ENCODE data around the gene KDM2A. TPM values are rescaled to one million over a fixed set of nuclear protein-coding genes. Genes with fewer than 3 reads are reported as not detected.

KDM2A gene
- total and polyA plus RNA-seq, 2 donors (not counting 3 experiments of a cell fraction or from before 2014, with no cell fraction given), result 72.2 to 79.5 TPM

- FAIRE-seq, result peak; percentile 93
- no peaks in the 10 kb centered on the region for H4K20me1 ChIP-seq (replicated peaks; ENCODE audit: control insufficient read depth, extremely low read depth, insufficient read depth, low read length)
- H3K36me3 ChIP-seq (ENCODE audit: control insufficient read depth in 2 of 2, extremely low read depth in 1 of 2, insufficient read depth in 2 of 2, low read length in 2 of 2), result no peaks in the 10 kb centered on the region
- no peak overlapping the region for H3K27ac ChIP-seq (ENCODE audit: insufficient read depth, low read depth, low read length)
- H3K9me1 ChIP-seq (replicated peaks; ENCODE audit: control insufficient read depth, extremely low read depth, insufficient read depth, low read length), result no peaks in the 10 kb centered on the region
- peak overlapping the region; percentile 76 for H2AFZ ChIP-seq (ENCODE audit: low read depth, low read length)
- POLR2A ChIA-PET, result no interaction called here
- peak; percentile 69 for DNase-seq (ENCODE audit: low read depth, low spot score)
- H3K9ac ChIP-seq (replicated peaks; ENCODE audit: extremely low read depth, insufficient read depth, low read length), result no peak overlapping the region
- peak overlapping the region in 1 of 3 experiments; percentile 33 for H3K4me3 ChIP-seq (replicated peaks in 1 of 3; ENCODE audit: insufficient read depth in 1 of 3, low read depth in 1 of 3, low read length in 3 of 3)
- peak overlapping the region; percentile 42 for H3K4me2 ChIP-seq (ENCODE audit: insufficient read depth, low read length)
- BruUV-seq (replicated peaks), result no TSS peak
- H3K27me3 ChIP-seq (ENCODE audit: control insufficient read depth in 2 of 2, insufficient read depth in 2 of 2, low read length in 2 of 2), result no peaks in the 10 kb centered on the region
- dilution Hi-C loops (cut with MboI; ENCODE audit: extremely low pct_ligation_motif_present, low sequenced_read_pairs) (no loop called here), intact Hi-C loops (cut with micrococcal nuclease) (loop anchor here (1.0 kb wide), 2 partner anchors 17 to 377 kb away; no protein-coding TSS in a partner anchor)
- H3K9me3 ChIP-seq (replicated peaks; ENCODE audit: control insufficient read depth, insufficient read depth, low read length), result no peaks in the 10 kb centered on the region
- no peaks in the 10 kb centered on the region for H3K79me2 ChIP-seq (ENCODE audit: control insufficient read depth, insufficient read depth, low read length)
- peak; percentile 91 to 95 for TF ChIP-seq CTCF (IDR thresholded peaks at IDR 0.05; ENCODE audit: extremely low read depth in 1 of 2, insufficient read depth in 1 of 2, low read depth in 1 of 2, low read length in 2 of 2)
- TF ChIP-seq GATA2 (IDR thresholded peaks at IDR 0.05; ENCODE audit: insufficient read depth, insufficient read length, low read depth, low read length), result no peak
- CTCF ChIA-PET, result interaction anchor here (0.6 to 7.3 kb wide), 9 partner anchors 9 to 229 kb away, joined by 3 to 129 read pairs (median 5); partner anchors contain the start of gene RHOD
- peaks cover 3% of the 10 kb centered on the region for H3K4me1 ChIP-seq (ENCODE audit: control insufficient read depth, extremely low read depth, insufficient read depth, low read length)
These were observed 47.4 kb upstream of the KDM2A start for GRCh38 chr11:67071420-67072284.

GRCh38 chr11:67072295-67072694 is 46.8 kb upstream of the KDM2A start:
- dilution Hi-C loops (cut with MboI; ENCODE audit: extremely low pct_ligation_motif_present, low sequenced_read_pairs), result no loop called here
- H3K36me3 ChIP-seq (ENCODE audit: control insufficient read depth in 2 of 2, extremely low read depth in 1 of 2, insufficient read depth in 2 of 2, low read length in 2 of 2), result no peaks in the 10 kb centered on the region
- no peaks in the 10 kb centered on the region for H3K9me1 ChIP-seq (replicated peaks; ENCODE audit: control insufficient read depth, extremely low read depth, insufficient read depth, low read length)
- H2AFZ ChIP-seq (ENCODE audit: low read depth, low read length), result no peak overlapping the region
- no peaks in the 10 kb centered on the region for H3K9me3 ChIP-seq (replicated peaks; ENCODE audit: control insufficient read depth, insufficient read depth, low read length)
- H3K79me2 ChIP-seq (ENCODE audit: control insufficient read depth, insufficient read depth, low read length), result no peaks in the 10 kb centered on the region
- POLR2A ChIA-PET, result interaction anchor here (0.7 kb wide), 1 partner anchor 312 kb away, joined by 3 read pairs; no protein-coding TSS in a partner anchor
- intact Hi-C loops (cut with micrococcal nuclease), result no loop called here
- no peak for TF ChIP-seq EZH2 (IDR thresholded peaks at IDR 0.05; ENCODE audit: borderline replicate concordance, low read depth, low read length, severe bottlenecking)
- no peak for TF ChIP-seq MAX (IDR thresholded peaks at IDR 0.05; ENCODE audit: insufficient read depth, insufficient read length)
- no peak for TF ChIP-seq POLR2A (IDR thresholded peaks at IDR 0.05; ENCODE audit: low read depth, low read length)
- no peak for TF ChIP-seq CTCF (IDR thresholded peaks at IDR 0.05; ENCODE audit: extremely low read depth in 1 of 2, insufficient read depth in 1 of 2, low read depth in 1 of 2, low read length in 2 of 2)
- TF ChIP-seq GATA2 (IDR thresholded peaks at IDR 0.05; ENCODE audit: insufficient read depth, insufficient read length, low read depth, low read length), result no peak
- no peak for TF ChIP-seq FOS (IDR thresholded peaks at IDR 0.05; ENCODE audit: borderline replicate concordance, insufficient read depth, low read length)
- no peak for TF ChIP-seq POLR2AphosphoS5 (IDR thresholded peaks at IDR 0.05; ENCODE audit: insufficient read depth, low read depth, low read length)
- TF ChIP-seq MYC (IDR thresholded peaks at IDR 0.05; ENCODE audit: low read depth, low read length), result no peak
- no peak for TF ChIP-seq JUN (IDR thresholded peaks at IDR 0.05; ENCODE audit: borderline replicate concordance, insufficient read depth, insufficient read length, low read depth)
- no peak overlapping the region for H3K4me2 ChIP-seq (ENCODE audit: insufficient read depth, low read length)
- DNase-seq (ENCODE audit: low read depth, low spot score) (no peak), FAIRE-seq (no peak)
- no peak overlapping the region for H3K4me3 ChIP-seq (replicated peaks in 1 of 3; ENCODE audit: insufficient read depth in 1 of 3, low read depth in 1 of 3, low read length in 3 of 3)
- BruUV-seq (replicated peaks), result no TSS peak
- no peak overlapping the region for H3K9ac ChIP-seq (replicated peaks; ENCODE audit: extremely low read depth, insufficient read depth, low read length)
- no peaks in the 10 kb centered on the region for H4K20me1 ChIP-seq (replicated peaks; ENCODE audit: control insufficient read depth, extremely low read depth, insufficient read depth, low read length)
- peaks cover 3% of the 10 kb centered on the region for H3K4me1 ChIP-seq (ENCODE audit: control insufficient read depth, extremely low read depth, insufficient read depth, low read length)
- no peak overlapping the region for H3K27ac ChIP-seq (ENCODE audit: insufficient read depth, low read depth, low read length)
- H3K27me3 ChIP-seq (ENCODE audit: control insufficient read depth in 2 of 2, insufficient read depth in 2 of 2, low read length in 2 of 2), result no peaks in the 10 kb centered on the region
- CTCF ChIA-PET, result interaction anchor here (0.6 to 7.3 kb wide), 9 partner anchors 7 to 433 kb away, joined by 3 to 129 read pairs (median 5); partner anchors contain the start of genes PITPNM1 and RHOD
